Activated CD4-positive, alpha-beta T cell treated with anti-CD3 and anti-CD28 coated beads, Interleukin-2, Interleukin-4, amounts not matched to agents 100 ng/mL and 50 ng/mL, durations not matched to agents 16 hours and 8 hours (primary cell): ENCODE results near the gene CAPN15.

Experiments
- DNase-seq: peaks from one replicate; pipeline ENCODE4 v3.0.0-alpha.2; 2020; ENCODE audit warnings: low spot score

The CAPN15 gene

GRCh38 chr16:578232-578869 lies 50.8 kb downstream of the CAPN15 start:
- DNase-seq = no peak

- DNase-seq = peak; percentile 61
Observed at GRCh38 chr16:578870-579405, 51.4 kb downstream of the CAPN15 start.

DNA sequence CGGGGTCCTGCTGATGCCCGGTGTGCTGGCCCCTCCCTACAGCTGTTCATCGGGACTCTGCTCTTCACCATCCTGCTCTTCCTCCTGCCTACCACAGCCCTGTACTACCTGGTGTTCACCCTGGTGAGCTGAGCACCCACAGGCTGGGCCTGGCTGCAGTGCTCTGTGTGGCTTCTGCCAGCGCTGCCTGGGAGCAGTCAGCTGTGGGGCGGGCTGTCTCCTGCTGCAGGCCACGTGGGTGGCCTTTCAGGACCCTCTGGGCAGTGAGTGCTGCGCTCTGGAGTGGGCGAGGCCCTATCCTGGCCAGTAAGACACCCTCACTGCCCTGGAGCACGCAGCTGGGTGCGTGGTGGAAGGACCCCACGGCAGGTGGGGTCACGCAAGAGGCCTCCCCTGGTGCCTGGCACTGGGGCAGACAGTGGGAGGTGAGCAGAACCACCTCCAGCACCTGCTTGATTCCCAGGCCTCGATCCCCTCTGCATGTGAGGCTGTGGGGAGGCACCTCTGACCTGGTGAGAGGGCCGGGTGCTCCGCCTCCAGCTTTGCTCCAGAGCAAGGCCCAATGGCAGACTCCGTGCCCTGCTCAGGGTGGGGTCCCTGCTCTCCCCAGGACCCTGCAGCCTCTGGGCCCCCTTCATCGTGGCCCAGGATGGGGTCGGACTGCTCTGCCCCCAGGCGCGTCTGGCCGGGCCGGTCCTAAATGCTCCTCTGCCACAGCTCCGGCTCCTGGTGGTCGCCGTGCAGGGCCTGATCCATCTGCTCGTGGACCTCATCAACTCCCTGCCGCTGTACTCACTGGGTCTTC lies 52.8 kb downstream of the CAPN15 start:
- no peak for DNase-seq

DNA sequence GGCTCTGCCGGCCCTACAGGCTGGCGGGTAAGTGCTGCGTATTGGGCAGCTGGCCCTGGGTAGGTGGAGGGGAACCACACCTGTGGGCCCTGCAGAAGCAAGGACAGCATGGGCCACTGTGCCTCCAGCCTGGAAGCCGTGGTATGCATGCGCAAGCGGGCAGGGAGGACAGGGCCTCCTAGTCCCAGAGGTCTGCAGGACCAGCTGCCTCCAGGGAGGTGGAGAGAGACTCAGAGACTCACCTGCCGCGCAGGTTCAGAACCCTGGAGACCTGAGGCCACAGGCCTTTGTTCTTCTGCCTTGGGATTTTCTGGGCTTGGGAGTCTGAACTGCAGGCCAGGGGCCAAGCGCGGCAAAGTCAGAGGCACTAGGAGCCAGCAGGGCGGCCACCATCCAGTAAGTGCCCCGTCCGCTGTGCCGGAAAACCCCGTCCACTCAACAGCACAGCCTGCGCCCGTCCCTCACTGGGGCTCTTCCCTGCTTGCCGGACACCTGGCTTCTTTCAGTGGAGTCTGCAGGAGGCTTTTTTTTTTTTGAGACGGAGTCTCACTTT lies 53.5 kb downstream of the CAPN15 start:
- no peak for DNase-seq

DNA sequence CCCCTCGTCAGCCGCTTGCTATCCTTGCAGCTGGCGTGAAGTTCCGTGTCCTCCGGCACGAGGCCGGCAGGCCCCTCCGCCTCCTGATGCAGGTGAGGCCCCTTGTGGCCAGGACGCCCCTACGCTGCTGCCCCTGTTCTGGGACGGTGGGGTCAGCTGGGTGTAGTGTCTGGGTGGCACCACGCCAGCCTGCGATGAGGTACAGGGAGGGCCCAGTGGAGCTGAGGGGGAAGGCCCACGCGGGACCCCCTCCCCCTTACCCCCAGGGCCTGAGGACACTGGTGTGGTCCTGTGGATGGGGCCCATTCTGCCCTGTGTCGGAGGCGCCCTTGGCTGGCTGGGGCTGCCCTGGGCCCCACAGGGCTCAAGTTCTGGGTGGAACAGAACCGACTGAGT lies 54.7 kb downstream of the CAPN15 start:
- no peak for DNase-seq

GRCh38 chr16:582614-583331 lies 55.3 kb downstream of the CAPN15 start:
- no peak for DNase-seq

DNA sequence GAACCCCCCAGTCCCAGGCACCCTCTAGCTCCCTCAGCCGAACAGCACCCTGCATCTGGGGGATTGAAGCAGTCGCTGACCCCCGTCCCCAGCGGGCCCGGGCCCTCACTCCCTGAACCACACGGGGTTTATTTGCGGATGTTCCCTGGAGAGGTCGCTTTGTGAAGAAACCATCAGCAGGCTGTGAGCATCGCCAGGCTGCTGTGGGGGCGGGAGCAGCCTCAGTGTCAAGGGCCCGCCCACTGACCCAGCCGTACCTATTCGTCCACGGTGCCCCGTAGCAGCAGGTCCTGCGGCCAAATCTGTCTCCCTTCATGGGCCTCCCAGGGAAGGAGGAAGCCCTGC lies 55.9 kb downstream of the CAPN15 start:
- DNase-seq = no peak

DNA sequence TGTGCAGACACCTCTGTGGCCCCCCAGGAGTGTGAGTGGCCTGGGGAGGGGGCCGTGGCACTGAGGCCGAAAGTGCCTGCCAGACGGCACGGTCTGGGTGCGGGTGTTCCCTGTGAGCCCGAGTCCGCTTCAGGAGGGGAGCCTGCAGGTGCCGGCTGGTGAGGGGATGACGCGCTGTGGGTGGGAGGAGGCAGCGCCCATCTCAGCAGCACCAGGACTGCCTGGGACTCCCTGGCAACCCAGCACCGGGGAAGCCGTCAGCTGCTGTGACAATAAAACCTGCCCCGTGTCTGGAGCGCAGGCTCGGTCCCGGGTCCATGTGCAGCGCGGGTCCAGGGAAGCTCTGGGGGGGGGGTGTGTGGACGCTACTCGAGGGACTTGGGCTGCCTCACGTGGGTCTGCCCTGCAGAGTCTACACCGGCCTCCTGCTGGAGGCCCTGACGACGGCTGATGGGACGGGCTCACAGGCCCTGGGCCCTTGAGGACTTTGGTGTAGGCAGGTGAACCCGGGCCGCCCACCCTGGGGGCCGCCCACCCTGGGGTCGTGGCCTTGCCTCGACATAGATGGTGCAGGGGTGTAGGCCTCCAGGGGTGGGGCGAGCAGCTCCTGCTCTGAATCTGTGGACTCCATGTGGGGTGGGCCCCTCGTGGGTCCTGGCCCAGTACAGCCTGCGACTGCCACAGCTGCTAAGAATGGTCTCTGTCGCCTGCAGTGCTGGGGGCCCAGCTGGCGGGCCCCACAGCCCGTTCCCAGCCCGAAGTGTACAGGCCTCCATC lies 56.5 kb downstream of the CAPN15 start:
- no peak for DNase-seq

DNA sequence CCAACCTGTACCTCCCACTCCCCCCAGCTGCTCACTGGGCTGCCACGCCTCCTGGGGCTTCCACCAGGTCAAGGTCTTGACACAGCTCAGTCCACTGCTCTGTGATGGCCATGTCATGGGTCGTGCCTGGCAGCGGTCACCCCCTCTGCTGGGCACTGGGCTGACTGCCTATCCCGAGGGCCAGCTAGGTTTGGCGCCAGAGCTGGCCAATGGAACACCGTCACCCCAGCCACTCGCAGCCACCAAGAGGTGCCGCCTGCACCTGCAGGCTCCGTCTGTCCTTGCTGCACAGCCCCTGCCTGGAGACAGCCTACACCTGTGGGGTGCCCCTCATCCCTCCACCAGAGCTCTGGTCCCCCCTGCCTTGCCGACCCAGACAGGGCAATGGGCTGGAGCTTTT lies 57.8 kb downstream of the CAPN15 start:
- no peak for DNase-seq

DNA sequence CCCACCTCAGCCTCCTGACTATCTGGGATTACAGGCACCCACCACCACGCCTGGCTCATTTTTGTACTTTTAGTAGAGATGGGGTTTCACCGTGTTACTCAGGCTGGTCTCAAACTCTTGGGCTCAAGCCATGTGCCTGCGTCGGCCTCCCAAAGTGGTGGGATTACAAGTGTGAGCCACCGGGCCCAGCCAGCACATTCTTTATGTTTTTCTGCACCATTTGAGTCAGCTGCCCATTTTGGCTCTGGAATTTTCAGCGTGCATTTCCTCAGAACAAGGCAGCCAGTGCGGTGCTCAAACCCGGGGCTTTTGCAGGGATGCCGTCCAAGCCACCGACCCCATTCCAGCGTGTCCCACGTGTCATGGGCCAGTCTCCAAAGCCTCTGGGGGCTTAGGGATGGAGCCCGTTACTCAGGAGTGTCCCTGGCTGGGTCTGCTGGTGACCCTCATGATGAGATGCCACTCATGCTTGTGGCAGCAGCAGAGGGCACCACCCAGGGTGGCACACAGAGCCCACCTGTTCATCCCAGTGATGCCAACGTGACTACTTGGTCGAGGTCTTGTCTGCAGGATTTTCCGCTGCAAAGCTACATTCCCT lies 58.6 kb downstream of the CAPN15 start:
- DNase-seq = no peak

DNA sequence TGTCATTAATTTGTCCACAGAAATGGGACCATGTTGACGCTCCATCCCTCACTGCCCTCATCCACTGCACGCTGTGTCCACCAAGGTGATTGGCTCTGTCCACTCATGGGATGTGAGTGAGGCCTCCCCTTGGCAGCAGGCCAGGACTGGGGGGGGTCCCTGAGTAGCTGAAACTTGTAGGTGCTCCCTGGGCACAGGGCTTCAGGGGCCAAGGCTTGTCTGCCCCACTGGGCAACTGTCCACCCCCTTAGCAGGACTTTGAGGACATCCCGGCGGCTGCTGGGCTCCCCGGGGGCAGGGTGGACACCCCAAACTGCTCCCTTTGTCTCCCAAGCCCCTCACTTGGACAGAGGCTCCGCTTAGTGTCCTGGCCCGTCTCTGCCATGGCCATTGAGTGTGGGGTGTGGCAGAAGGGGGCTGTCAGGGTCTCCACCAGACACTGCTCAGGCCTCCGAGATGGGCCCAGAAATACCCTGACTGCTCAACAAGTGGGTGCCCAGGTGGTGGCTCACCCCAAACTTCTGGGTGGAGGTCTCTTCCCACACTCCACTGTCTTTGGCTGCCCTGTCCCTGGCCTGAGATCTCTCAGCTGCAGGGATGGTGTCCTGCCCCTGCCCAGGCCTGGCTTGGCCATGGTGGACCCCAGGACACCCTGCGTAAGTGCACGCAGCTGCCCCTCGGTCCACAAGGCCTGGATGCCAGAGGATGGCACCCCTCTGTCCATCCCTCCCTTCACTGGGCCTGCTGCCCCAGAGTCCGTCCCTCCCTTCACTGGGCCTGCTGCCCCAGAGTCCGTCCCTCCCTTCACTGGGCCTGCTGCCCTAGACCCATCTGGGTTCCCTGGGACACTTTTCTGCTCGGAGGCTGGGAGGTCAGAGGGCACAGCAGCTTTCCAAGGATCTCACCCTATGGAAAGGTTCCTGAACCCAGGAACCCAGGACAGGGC lies 59.4 kb downstream of the CAPN15 start:
- DNase-seq = no peak

GRCh38 chr16:588639-588888 lies 61.1 kb downstream of the CAPN15 start:
- DNase-seq = peak; percentile 61

GRCh38 chr16:588889-589657 lies 61.6 kb downstream of the CAPN15 start:
- DNase-seq = peak; percentile 97

GRCh38 chr16:589658-590187 lies 62.2 kb downstream of the CAPN15 start, which contains the start of gene RAB40C:
Gene RAB40C (plus strand): TSS chr16:590066. CDS start chr16:590292, 226 bp downstream.
- peak; percentile 99 for DNase-seq

- DNase-seq = no peak
Observed at GRCh38 chr16:590188-590814, 62.8 kb downstream of the CAPN15 start.

- no peak for DNase-seq
Observed at GRCh38 chr16:590815-591200, 63.3 kb downstream of the CAPN15 start.

DNA sequence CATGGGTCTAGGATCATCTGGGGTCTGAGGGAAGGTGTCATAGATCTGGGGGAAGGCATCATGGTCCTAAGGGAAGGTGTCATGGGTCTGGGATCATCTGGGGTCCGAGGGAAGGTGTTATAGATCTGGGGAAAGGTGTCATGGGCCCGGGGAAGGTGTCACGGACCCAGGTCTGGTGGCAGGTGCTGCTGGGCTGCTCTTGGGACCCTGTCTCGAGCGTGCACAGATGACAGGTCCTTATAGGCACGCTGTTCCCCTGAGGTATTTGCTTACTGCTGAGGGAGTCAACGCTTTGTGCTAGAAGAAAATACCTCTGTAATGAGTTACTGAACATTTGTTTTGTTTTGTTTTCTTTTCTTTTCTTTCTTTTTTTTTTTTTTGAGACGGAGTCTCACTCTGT lies 63.7 kb downstream of the CAPN15 start:
- DNase-seq = no peak

GRCh38 chr16:591892-592517 lies 64.5 kb downstream of the CAPN15 start:
- no peak for DNase-seq
